Amniotic epithelial cell (primary cell): ENCODE results near the gene ARHGAP36.

Experiments
- DNase-seq: peaks from one replicate; pipeline ENCODE4 v3.0.0-alpha.2; 2010; ENCODE audit warnings: low read depth

Gene ARHGAP36

GRCh38 chrX:131058136-131058868 lies at the start of gene ARHGAP36:
Gene ARHGAP36 (plus strand): TSS chrX:131058346. CDS start chrX:131081666, 23,320 bp downstream.
- DNase-seq: no peak

DNA sequence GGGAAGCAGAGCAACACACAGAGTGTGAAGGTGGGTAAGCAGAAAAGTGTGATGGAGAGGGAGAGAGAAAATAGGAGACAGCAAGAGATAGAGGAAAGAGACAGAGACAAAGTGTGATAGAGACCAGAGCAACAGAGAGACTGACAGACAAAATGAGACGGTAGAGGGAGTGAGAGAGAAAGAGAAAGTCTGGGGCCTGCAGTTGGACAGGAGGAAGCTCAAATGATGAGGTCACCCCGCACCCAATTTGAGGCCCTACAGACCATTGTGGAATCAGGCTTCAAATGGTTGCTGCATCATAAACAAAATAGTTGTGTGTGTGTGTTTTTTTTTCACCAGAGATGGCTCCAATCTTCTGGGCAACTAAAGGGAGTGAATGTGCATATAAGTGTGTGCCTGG lies 48.0 kb upstream of the ARHGAP36 start:
- no peak for DNase-seq

DNA sequence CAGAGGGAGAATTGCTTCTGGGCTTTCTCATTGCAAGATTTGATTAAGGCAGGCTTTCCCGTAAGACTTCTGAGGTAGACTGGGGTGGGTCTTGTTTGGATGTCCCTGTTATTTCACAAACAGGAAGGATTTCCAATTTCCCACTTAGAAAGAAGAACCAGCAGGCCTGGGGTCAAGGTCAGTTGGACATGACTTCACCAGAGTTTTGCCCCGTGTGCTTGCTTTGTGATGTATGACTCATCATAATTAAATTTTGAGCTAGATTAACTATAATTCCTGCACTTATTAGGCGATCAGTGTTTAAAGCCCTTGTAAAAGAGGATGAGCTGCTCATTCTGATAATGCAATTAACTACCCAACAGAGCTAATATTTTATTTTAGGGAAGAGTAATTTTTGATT lies 32.8 kb upstream of the ARHGAP36 start:
- no peak for DNase-seq

DNA sequence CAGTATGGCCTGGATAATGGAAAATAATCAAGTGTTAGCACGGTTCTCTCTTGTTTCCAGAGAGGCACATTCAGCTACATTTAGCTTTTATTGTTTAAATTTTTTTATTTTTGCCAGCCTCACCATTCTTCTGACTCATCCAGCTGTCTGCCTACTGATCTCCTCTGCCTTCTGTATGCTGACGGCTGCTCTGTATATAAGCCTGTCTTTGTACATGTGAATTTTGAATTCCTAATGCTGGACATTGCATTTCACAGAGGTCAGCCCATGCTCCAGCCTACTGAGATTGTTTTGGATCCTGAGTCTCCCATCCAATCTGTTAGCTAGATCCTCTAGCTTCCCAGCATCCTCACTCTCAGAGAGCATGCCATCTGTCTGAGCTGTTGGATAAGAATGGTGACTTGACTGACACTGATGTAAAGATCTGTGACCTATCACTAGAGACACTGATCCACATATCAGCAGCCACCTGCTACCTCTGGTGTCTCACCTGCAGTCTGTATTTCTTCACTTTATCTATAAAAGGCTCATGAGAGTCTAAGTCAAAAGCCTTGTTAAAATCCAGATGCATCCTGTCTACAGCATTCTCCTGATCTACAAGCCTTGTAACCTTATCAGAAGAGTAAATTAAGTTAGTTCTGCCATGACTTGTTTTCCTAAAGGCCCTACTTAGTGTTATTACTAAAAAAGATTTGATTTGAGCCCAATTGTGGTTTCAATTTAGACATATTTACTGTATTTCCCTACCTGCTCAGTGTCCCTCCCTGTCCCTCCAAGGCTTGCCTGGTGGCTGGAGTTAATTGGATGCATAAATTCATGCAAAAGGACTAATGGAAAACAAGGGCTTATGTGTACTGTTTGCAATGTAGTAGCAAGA lies 25.6 kb upstream of the ARHGAP36 start:
- no peak for DNase-seq

DNA sequence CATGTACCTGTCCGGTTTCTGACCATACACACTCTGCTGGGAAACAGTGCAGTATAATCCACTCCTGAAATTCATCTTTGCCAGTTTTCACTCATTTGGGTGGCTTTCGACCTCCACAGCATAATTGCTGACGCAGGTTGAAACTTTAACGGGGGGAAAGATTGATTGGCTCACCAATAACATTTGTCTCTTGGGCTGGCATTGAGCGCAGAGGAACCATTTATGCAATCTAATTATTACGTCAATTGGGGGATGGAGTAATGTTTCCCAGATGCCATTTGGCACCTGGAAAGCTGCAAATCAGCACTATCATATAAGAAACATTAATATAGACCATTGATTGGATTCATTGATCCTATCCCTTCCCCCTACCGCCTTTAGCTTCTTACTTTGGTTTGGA lies 24.1 kb upstream of the ARHGAP36 start:
- no peak for DNase-seq

DNA sequence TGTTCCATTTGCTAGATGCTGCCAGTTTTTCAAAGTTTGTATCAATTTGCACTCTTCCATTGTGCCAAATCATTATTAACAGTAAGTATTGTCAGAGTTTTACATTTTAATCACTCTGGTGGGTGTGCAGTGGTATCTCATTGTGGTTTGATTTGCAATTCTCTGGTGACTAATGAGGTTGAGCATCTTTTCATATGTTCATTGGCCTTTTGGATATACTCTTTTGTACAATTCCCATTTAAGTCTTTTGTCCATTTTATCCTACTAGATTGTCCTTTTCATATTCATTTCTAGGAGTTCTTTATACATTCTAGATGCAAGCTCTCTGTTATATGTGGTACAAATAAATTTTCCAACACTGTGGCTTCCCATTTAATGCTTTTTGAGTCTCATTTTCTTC lies 17.4 kb upstream of the ARHGAP36 start:
- DNase-seq: no peak

DNA sequence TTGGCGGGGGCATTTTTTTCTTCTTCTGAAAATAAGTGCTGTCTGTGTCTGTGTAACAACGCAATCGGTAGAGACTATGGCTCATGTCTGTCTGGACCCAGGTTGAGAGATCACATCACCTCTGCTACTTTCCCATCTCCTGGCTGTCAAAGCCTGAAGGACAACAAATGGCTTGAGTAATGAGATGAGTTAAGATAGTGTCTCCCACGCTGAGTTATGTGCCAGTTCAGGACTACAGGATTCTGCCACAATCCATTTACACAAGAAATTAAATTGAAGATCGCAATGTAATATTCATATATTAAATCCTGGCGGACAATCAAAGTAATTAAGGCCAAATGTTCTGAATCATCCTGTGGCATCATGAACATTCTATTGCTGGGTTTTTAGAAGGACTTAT lies 16.5 kb upstream of the ARHGAP36 start:
- DNase-seq: no peak

DNA sequence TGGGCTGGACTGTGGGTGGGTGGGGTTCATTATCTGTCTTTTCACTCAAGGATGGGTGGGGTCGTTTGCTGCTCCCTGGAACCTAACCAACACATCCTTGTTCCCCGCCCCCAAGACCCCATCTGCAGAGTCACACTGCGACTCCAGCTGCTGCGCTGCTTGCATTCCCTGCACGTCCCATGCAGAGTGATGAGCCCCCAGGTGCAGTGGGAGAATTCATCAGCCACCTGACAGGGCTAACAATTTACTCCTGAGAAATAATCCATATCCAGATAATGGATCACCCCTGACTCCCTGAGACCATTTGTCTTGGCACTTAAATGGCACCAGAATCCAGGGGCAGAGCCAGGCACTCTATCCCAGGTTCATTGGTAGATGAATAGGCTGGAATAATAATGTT lies 12.4 kb upstream of the ARHGAP36 start:
- no peak for DNase-seq

DNA sequence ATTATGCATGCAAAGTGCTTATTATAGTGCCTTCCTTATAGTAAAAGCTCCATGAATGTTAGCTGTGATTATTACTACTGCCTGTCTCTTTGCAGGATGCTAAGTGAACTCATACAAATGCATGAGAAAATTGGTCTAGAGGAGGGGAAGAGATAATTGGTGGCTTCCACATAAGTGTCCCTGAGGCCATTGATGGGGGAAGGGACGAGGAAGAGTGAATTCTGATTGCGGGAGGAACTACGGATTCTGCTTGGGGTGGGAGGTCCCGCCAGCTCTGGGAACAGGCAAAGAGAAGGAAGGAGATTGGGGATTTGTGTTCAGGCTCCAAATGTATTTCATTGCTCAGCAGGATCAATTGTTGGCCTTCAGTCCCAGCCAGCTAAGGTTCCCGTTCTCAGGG lies 11.6 kb upstream of the ARHGAP36 start:
- DNase-seq: no peak

DNA sequence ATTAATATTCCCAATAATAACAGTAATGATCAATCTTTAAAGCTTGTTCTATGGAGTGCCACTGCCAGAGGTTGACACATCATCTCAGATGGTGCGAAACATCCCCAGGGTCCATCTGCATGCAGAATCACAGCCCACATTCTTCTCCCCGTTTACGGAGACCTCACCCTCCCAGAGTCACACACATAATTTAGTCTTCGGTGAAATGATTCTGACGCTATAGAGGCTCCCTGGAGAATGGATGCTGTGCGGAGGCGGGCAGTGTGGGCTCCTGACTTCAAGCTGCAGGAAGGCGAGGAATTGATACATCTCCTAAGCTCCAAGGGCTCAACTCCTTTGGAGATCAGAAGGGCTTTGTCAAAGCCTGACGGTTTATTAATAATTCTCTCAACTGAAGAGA lies 11.0 kb upstream of the ARHGAP36 start:
- no peak for DNase-seq

- DNase-seq: no peak
Measured at GRCh38 chrX:131053076-131053475, 5.1 kb upstream of the ARHGAP36 start.

GRCh38 chrX:131054906-131055305 lies 3.2 kb upstream of the ARHGAP36 start:
- no peak for DNase-seq

GRCh38 chrX:131057706-131058105 lies 440 bp upstream of the ARHGAP36 start:
- DNase-seq: no peak

DNA sequence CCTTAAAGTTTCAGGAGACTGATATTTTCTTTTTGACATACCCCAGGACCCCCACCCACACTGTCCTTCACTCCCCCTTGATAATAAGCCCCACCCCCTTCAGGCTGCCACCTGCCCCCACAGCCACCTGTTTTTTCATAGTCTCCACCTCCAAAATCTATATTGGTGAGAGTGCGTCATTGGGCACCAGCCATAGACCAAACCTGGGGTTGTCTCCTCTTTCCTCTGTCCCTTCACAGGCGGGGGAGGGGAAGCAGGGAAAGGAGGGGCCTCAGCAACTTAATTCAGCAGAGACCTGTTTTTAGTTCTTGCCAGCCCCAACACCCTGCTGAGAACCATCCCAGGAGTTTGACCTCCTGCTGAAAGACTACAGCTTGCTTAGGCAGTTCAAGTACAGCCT lies 1.1 kb downstream of the ARHGAP36 start:
- DNase-seq: no peak

GRCh38 chrX:131060147-131060546 lies 2.0 kb downstream of the ARHGAP36 start:
- DNase-seq: no peak

DNA sequence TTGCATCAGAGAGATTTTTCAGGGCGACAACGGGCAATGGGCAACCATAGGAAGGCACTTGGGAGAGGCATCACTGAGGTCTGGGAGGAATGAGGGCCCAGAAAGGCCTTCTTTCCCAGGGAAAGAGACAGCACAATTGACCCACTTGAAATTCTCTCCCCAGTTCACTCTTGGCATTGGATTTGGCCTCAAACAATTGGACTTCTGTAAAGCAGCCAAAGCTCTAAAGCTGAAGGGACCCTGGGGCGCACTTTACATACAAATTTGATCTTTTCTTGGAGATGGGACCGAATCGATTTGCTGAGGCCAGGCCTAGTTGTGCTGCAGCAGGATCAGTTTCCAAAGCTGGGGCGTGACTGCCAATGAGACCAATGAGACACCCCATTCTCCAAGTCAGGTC lies 3.2 kb downstream of the ARHGAP36 start:
- DNase-seq: no peak

DNA sequence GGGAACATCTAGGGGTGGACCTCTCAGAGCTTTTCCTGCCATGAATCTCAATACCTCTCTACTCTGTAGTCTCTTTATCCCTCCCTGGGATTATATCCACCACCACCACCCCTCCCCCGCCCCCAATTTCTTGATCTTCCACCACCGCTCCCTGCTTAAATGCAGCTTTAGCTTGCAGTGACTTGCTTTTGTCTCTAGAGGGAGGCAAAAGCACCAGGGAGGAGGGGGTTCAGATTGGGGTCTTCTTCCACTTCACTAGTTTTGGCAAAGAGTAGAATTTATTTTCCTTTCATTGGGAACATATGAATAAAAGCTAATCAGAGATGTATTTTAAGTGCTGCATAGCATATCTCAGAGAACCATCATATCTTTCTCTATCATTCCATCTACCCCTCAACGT lies 5.5 kb downstream of the ARHGAP36 start:
- no peak for DNase-seq

DNA sequence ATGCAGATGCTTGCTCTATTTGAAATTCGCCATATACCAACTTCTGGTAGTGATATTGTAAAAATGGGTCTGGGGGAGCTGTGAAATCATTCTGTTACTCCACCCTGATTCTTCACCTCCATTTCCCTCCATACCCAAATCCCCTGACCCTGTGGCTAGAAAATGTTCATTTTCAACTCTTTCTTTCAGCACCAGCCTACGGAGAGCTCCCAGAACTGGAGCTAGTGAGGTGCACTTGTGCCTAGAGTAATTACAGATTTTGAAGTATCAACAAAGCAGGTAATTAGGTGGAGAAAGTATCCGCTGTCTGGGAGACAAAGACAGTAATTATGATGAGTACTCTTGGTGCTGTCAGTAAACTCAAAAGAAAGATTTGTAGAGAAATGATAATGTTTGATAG lies 8.1 kb downstream of the ARHGAP36 start:
- DNase-seq: no peak

DNA sequence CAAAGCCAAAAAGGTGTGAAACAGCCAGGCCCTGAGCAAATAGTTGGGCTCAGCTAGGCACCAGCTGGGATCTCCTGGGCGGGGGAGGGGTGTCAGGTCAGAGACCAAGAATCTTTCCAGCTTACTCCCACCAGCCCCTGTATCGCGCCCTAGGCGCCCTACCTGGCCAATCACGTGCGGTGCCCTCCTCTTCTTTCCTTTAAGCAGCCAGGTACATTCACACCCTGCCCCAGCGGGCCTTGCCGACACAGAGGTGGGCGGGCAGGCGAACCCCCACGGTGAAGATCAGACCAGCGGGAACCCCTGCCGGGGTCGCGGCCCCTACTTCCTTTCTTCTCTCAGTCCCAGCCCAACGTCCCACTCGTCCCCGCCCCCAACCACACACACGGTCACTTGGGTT lies 9.1 kb downstream of the ARHGAP36 start:
- no peak for DNase-seq

DNA sequence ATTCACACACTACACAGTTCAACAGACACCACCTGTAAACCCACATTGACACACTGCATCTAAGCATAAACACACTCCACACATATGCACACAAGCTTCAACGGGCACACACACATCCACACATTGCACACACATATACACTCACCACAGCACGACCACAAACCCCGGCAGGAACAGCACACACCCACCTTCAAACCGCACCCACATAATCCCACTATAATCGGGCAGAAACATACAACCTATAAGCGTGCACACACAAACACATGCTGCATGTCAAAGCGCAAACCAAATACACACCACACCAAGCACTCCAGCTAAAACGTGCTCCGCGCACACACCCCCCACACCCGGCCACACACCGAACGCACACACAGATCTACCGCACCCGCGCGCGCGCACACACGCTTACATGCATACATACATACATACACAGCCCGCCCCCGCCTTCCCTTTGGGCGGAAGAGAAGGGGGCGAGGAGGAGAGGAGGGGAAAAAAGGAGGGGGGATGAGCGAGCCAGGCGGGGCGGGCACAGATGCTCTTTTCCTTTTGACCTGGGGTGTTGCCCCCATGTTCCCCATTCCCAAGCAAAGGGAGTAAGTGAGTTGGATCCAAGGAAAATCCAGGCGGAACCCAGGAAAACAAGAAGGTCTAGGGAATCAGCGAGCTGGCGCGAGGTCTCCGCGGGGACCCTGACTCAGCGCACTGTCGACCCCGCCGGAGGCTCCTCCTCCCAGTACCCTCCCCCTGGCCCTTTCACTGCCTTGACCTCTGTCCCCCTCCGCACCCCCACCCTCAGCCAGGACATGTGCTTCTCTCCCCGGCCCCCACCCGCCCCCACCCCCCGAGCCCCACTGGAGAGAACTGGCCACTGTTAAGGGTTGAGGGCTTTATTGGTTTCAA lies 9.9 kb downstream of the ARHGAP36 start:
- no peak for DNase-seq

GRCh38 chrX:131068945-131069719 lies 11.0 kb downstream of the ARHGAP36 start:
- peak; percentile 0 for DNase-seq
